GM13976 (cell line): ENCODE data around the gene SOX10.

Experiments used
- DNase-seq: peaks from one replicate; pipeline ENCODE4 v3.0.0; 2012; ENCODE audit warnings: low spot score
- CTCF ChIP-seq: IDR thresholded peaks from 2 replicates; pipeline ENCODE4 v1.5.1; 2012; ENCODE audit warnings: borderline replicate concordance, mild to moderate bottlenecking; ENCODE audit not compliant: insufficient read depth; ENCODE audit errors: extremely low read depth, missing control alignments, control extremely low read depth
- in situ Hi-C: fragments of 300-500 bp; cut with MboI; formaldehyde crosslinking; loops from one replicate; pipeline ENCODE4 v1.12.0; 2022; ENCODE audit warnings: low sequenced_read_pairs, mixed read lengths, inconsistent platforms; ENCODE audit not compliant: unreplicated experiment

The SOX10 gene

GRCh38 chr22:38029901-38030300, 45.5 kb upstream of the SOX10 start:
- no peak for DNase-seq
- in situ Hi-C loops, result loop anchor here (10.0 kb wide), 1 partner anchor 65 kb away; no protein-coding TSS in a partner anchor
- no peak for TF ChIP-seq CTCF

- DNase-seq, result no peak
- TF ChIP-seq CTCF, result no peak
- in situ Hi-C loops, result loop anchor here (10.0 kb wide), 1 partner anchor 65 kb away; no protein-coding TSS in a partner anchor
Measured at GRCh38 chr22:38029370-38029769, 45.0 kb upstream of the SOX10 start.

- DNase-seq, result no peak
- in situ Hi-C loops, result loop anchor here (10.0 kb wide), 1 partner anchor 64 kb away; no protein-coding TSS in a partner anchor
- no peak for TF ChIP-seq CTCF
Measured at GRCh38 chr22:38028344-38029130, 44.2 kb upstream of the SOX10 start.

- in situ Hi-C loops, result loop anchor here (10.0 kb wide), 1 partner anchor 63 kb away; no protein-coding TSS in a partner anchor
- no peak for DNase-seq
- no peak for TF ChIP-seq CTCF
Measured at GRCh38 chr22:38027487-38027886, 43.1 kb upstream of the SOX10 start.

GRCh38 chr22:38026130-38027111, 42.1 kb upstream of the SOX10 start:
- TF ChIP-seq CTCF, result no peak

GRCh38 chr22:38025514-38025913, 41.2 kb upstream of the SOX10 start:
- in situ Hi-C loops, result loop anchor here (10.0 kb wide), 1 partner anchor 61 kb away; no protein-coding TSS in a partner anchor
- TF ChIP-seq CTCF, result no peak

More at GRCh38 chr22:38026130-38027111, 42.1 kb upstream of the SOX10 start:
- in situ Hi-C loops, result loop anchor here (10.0 kb wide), 1 partner anchor 62 kb away; no protein-coding TSS in a partner anchor
- DNase-seq, result no peak

More at GRCh38 chr22:38025514-38025913, 41.2 kb upstream of the SOX10 start:
- no peak for DNase-seq
